ENCODE data around the gene F2RL2.

- TF ChIP-seq, protein P1, sequence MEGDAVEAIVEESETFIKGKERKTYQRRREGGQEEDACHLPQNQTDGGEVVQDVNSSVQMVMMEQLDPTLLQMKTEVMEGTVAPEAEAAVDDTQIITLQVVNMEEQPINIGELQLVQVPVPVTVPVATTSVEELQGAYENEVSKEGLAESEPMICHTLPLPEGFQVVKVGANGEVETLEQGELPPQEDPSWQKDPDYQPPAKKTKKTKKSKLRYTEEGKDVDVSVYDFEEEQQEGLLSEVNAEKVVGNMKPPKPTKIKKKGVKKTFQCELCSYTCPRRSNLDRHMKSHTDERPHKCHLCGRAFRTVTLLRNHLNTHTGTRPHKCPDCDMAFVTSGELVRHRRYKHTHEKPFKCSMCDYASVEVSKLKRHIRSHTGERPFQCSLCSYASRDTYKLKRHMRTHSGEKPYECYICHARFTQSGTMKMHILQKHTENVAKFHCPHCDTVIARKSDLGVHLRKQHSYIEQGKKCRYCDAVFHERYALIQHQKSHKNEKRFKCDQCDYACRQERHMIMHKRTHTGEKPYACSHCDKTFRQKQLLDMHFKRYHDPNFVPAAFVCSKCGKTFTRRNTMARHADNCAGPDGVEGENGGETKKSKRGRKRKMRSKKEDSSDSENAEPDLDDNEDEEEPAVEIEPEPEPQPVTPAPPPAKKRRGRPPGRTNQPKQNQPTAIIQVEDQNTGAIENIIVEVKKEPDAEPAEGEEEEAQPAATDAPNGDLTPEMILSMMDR (IDR thresholded peaks at IDR 0.05 in 8 of 11, conservative IDR thresholded peaks at IDR 0.05 in 3 of 11), result no peak
- no peak for TF ChIP-seq POLR2A (IDR thresholded peaks at IDR 0.05)
These were observed 15.8 kb downstream of the F2RL2 start for GRCh38 chr5:76607353-76607871.

Data from spleen (tissue), 7 donors.